ENCODE results near the gene MTUS2.

- no peak for TF ChIP-seq SPI1 (IDR thresholded peaks at IDR 0.05; ENCODE audit: low read depth, low read length)
- TF ChIP-seq POLR2A (IDR thresholded peaks at IDR 0.05; ENCODE audit: low read depth, low read length), result no peak
- TF ChIP-seq POU2F2 (IDR thresholded peaks at IDR 0.05; ENCODE audit: low read depth, low read length), result no peak
- TF ChIP-seq POLR2AphosphoS5 (IDR thresholded peaks at IDR 0.05; ENCODE audit: low read depth, low read length), result no peak
- no peak for TF ChIP-seq TAF1 (IDR thresholded peaks at IDR 0.05; ENCODE audit: low read depth, low read length)
- TF ChIP-seq PAX5 (IDR thresholded peaks at IDR 0.05; ENCODE audit: insufficient read depth, low read length, severe bottlenecking), result no peak
Measured at GRCh38 chr13:29230299-29230845, 410.2 kb downstream of the MTUS2 start.
